GM18951 (cell line): ENCODE measurements around the gene LMX1B.
"Not testable (repeated sequence)": the region's sequence is repeated elsewhere in the genome, so short reads cannot be mapped to it uniquely, and the experiment has no call there.

Experiments used
- POLR2A ChIP-seq: IDR thresholded peaks from 4 replicates; pipeline ENCODE4 v1.6.1; 2011; ENCODE audit warnings: mild to moderate bottlenecking; ENCODE audit not compliant: insufficient read length, insufficient read depth; ENCODE audit errors: extremely low read depth
- in situ Hi-C: fragments of 300-500 bp; cut with MboI; formaldehyde crosslinking; loops from one replicate; pipeline ENCODE4 v1.12.0; 2022; ENCODE audit warnings: low sequenced_read_pairs, mixed read lengths, inconsistent platforms; ENCODE audit not compliant: unreplicated experiment

Gene LMX1B

DNA sequence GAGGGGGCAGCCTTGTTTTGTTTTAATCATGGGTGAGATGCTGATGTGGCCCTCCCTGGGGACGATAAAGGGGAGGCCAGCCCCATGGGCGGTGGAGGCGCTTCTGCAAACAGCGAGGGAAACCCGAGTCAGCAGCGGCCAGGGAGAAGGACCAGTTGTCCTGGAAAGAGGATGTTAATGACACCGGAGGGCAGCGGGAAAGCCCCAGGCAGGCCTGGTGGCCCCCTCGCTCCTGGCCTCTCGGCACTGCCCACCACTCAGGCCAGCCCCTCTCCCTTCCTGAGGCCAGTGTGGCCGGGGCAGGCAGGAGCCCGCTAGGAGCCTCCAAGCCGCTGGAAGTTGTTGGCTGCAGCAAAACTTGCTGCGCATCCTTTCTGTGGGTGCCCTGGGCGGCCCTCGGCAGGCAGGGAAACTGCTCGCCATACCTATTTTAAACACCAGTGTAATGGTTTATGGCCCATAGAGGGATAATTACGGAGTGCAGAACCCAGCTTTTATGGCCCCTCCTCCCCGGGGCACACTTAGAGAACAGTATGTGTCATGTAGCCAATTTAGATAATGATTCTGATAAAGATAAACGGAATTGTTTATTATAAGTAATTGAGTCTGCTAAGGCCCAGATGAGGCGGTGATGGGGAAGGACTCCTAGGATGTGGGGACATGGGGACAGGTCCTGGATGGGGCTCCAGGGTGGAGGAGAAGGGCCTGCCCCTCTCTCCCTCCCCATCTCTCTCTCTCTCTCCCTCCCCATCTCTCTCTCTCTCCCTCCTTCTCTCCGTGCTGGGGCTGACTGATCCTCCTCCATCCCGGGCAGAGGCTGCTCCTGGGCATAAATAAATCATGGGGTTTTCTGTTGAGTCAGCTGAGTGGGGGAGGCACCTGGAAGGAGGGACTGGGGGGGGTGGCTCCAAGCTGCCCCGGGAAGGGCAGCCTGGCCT lies 36.9 kb downstream of the LMX1B start:
- in situ Hi-C loops, result no loop called here
- no peak for TF ChIP-seq POLR2A

DNA sequence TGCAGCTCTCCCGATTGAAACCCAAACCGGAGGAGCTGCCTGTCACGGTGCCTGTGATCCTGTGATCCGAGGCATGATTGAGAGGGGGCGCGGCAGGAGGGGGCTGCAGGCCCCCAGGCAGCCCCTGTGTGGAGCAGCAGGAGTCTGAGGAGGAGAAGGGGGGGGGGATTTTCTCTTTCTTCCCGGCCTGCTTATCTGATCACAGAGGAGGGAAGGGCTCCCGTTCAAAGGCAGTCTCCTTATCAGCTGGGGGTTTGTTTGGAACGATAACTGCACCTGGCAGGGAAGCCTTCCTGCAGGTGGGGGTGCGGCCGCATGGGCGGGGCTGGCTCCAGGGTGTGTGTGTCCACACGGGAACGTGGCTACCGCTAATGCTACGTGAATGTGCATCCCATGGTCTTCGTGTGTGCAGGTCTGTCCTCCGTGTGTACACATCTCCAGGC lies 38.4 kb downstream of the LMX1B start:
- TF ChIP-seq POLR2A, result no peak

DNA sequence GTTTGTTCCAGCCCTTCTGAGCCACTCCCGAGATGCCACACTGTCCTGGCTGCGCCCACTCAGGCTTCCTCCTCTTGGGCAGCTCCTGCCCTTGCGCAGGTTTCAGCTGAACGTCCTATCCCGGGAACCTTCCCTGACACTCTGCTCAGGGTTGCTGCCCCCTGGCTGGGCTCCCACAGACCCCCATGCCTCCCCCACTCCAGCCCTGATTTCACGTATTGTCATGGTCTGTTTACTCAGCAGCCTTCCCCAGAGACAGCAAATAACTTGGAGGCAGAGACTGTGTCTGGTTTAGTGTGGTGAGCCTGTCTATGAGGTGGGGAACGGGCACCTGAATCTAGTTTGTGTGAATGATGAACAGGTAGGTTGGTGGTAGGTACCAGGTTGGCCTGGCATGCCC lies 40.4 kb downstream of the LMX1B start:
- TF ChIP-seq POLR2A, result no peak
- in situ Hi-C loops, result no loop called here

More for the DNA sequence above, 38.4 kb downstream of the LMX1B start:
- in situ Hi-C loops, result no loop called here

DNA sequence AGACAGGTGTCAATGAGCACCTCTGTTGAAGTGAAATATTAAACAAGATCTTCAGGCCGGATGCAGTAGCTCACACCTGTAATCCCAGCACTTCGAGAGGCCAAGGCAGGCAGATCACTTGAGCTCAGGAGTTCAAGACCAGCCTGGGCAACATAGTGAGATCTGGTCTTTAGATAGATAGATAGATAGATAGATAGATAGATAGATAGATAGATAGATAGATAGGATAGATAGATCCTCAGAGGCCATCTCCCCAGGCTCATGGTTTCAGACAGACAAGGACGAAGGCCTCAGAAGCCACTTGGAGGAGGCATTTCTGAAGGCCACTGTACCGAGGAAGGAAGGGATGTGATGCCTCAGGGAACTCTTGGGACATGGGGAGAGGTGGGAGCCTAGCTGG lies 42.5 kb downstream of the LMX1B start:
- in situ Hi-C loops, result not testable (repeated sequence)

DNA sequence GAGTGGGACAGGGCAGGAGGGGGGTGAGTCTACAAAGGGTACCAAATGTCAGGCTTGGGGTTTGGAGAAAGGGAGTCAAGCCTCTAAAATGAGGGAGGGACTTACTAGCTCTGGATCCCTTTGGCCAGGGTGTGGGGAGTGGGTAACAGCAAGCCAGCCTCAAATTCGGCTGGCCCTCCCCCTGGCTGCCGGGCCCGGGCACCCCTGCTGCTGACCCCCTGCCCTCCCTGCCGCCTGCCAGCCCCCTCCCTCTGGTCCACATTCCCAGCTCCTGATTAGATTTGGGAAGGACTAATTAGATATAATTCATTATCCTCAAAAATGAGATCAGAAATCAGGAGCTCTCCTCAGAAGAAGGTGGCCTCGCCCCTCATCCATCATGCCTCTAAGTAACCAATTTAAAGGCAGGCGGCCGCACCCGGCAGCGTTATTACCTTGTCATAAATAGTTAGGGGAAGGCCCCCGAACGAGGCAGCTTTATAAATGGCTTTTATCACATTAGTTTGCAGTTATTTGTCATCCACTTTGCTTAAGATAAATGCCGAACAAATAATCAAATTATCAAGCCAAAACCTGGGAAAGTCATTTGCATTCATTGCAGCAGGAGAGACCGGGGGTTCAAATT lies 44.6 kb downstream of the LMX1B start:
- no peak for TF ChIP-seq POLR2A
- in situ Hi-C loops, result no loop called here

DNA sequence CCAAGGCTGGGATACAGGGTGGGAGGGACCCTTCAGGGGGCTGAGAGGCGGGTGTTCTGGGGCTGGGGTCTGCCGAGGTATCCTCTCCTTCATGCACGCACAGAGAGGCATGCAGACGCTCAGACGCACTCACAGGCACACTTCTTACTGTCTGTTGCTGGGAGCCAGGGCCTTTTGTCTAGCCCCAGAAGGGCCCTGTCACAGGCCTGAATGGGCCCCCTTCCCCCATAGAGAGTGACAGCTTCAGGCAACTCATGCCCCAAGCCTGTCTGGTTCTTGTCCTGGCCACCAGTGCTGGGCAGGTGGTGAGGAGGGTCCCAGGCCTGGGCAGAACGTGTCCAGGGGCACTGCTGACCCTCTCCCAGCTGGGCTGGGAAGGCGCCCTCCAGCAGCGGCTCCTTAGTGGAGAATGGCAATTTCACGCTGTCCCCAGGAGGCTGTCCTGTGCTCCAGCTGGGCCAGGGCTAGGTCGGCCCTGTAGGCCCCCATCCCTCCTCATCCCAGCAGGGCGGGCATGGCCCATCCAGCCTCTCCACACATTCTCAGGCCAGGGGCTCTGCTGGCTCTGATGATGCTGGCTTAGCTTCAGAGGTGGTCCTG lies 45.3 kb downstream of the LMX1B start:
- no peak for TF ChIP-seq POLR2A
- in situ Hi-C loops, result no loop called here

DNA sequence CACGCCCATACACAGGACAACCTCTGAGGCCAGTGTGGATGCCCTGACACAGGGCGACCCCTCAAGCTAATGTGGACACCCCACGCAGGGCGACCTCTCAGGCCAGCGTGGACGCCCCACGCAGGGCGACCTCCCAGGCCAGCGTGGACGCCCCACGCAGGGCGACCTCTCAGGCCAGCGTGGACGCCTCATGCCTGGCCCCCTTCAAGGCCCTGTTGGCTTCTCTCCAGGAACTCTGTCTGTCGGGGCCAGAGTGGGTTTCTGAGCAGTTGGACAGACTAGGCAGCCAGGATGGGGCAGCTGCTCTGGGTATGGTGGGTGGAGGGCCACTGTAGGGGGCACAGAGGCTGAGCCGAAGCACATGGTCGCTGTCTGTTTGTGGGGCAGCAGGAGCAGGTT lies 47.4 kb downstream of the LMX1B start:
- in situ Hi-C loops, result no loop called here
- TF ChIP-seq POLR2A, result no peak

DNA sequence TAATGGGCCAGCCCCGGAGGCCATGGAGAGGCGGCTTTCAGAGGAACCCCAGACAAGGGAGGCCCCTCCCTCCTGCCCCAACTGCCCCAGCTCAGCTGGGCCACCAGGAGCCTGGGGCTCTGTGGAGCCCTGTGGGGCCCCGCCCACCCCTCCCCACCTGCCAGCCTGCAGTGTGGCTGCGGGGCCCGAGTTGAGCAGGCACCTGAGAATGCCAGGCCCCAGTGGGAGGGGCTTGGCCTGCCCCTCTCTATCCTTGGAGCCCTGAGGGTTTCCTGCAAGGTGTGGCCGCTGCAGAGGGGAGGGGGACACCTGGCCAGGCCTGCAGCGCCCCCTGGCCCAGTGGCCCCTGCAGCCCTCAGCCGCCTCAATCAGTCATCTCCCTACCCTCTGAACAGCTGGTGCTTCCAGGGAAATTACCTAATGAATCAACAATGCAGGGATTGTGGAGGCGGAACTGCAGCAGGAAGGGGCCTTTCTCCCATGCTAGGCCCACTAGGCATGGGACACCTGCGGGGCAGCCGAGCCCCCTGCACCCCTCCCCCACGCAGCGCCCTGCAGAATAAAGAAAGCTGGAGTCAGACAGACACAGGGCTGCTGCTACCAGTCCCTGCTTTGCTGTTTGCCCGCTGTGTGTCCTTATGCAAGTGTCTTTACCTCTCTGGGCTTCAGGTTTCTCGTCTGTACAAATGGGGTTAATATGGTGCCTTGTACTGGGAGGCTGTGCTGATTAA lies 48.0 kb downstream of the LMX1B start:
- in situ Hi-C loops, result no loop called here
- no peak for TF ChIP-seq POLR2A

DNA sequence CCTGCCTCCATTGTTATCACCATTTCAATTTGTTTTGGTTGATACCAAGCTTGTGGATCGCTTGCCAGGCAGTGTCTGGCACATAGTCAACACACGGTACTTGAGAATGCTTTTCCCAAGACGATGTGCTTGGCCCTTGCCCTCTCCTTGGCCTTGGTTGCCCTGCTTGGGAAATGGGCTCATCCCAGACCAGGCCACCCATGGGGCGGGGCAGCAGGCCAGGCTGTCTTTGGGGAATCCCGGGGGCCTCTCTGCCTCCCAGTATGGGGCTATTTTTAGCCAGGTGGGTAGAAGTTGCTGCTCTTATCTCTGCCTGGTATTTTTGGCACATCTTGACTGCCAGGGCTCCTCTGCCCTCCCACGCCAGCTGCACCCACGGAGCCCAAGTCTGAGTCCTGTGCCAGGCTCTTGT lies 49.9 kb downstream of the LMX1B start:
- in situ Hi-C loops, result no loop called here
- no peak for TF ChIP-seq POLR2A

DNA sequence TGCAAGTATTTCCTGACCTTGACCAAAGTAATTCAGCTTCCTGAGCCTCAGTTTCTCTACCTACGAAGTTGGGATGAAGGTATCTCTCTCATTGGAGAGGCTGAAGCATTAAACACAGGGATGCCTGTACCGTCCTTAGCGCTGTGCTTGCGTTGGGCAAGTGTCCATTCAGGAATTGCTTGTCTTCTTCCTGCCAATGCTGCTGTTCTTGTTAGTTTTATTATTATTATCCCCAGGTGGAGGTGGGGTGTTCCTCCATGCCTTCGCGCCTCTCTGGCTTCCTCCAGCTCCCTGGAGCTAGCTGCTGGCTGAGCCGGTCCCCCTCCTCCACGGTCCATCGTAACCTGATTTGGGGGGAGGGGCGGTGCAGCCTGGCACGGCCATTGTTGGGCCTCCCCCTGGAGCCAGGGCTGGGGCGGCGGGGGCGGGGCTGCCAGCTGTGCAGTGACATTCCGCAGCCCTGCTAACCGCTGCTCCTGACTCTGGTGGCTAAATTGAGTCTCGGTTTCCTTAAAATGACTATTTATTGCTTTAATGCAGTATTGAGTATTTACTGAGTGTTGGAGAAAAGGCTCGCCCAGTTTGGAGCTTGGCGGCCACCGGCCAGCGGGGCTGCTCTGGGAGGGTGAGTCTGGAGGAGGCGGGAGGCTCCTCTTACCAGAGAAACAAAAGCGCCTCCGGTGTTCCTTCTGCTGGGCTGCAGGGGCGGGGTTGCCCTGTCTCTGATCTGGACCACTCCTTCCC lies 51.3 kb downstream of the LMX1B start:
- TF ChIP-seq POLR2A, result no peak
- in situ Hi-C loops, result no loop called here

DNA sequence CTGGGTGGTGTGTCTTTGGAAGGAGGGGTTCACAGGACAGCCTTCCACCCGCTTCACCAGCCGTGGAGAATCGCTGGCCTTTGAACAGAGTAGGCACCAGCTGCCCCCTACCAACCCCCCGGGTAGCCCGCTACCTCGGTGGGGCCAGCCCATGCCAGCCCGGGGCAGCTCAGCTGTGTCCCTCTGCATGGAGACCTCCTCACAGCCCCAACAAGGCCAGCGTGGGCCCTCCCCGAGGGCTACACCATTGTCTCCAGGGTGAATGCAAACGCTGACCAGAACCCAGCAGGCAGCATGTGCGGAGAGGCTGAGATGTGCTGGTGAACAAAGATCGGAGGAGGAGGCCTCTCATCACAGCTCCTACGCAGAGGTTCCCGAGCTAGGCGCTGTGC lies 51.9 kb downstream of the LMX1B start:
- no peak for TF ChIP-seq POLR2A
- in situ Hi-C loops, result no loop called here

DNA sequence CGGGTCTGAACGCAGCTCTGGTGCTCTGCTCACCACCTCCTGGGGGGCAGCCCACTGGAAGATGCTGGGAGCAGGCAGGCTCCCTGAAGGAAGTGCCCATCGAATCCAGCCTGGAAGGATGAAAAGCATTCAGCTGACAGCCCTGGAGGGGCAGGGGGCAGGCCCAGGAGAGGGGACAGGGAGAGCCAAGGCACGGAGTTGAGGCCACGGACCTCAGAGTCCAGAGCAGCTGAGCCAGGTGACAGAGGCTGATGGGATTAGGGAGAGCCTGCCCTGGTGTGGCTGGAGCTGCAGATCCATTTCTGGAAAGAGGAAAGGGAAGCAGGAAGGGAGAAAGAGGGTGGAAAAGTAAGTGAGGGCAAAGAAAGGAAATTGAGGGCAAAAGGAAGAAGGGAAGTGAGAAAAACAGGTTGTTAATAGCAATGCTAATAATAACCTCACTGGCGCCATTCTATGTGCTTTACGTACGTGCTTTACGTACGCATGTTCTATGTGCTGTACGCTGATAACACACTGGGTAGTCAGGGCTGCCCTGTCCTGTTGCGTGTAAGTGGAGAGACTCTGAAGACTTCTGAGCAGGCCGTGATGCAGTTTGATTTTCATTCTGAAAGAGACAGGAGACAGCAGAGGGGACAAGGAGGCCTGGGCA lies 52.6 kb downstream of the LMX1B start:
- in situ Hi-C loops, result no loop called here
- TF ChIP-seq POLR2A, result no peak
